8988T (cell line): ENCODE data around the gene SYT13.
"Not testable (repeated sequence)": the region's sequence is repeated elsewhere in the genome, so short reads cannot be mapped to it uniquely, and the experiment has no call there.

ENCODE experiments used
- DNase-seq: peaks from one replicate; pipeline ENCODE4 v3.0.0; 2011

SYT13 gene

GRCh38 chr11:45270946-45271716 is 15.0 kb downstream of the SYT13 start:
- no peak for DNase-seq

GRCh38 chr11:45269678-45270077 is 16.5 kb downstream of the SYT13 start:
- DNase-seq: no peak

DNA sequence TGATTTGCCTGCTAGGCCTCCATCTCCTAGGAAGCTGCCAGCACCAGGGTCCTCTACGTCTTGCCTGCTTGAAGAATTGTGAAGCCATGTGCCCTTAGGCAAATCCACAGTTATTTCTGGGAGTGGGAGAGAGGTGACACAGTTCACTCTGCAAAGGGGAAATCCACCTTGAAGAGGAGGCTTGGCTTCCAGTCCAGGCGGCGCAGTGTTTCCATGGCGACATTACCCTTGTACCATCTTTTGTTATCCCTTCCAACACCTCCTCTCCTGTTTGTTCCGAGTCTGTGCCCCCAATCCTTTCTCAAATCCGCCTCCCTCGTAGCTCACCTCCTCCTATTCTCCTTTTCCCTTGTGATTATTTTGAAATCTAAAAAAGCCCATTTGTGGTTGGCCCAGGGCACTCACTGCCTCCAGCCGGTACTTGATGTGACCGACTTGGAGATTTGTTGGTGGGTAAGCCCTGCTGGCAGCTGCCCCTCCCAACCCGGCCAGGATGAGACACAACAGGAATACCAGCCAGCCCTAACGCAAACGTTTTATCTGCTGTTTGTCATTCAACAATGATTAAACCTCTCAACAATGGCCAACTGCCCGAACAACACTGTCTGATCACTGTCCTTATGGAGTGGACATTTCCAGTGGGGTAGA is 18.4 kb downstream of the SYT13 start:
- DNase-seq: no peak

- DNase-seq: peak; percentile 51
Measured at GRCh38 chr11:45267052-45267451, 19.1 kb downstream of the SYT13 start.

- DNase-seq: no peak
Measured at GRCh38 chr11:45266676-45267020, 19.5 kb downstream of the SYT13 start.

DNA sequence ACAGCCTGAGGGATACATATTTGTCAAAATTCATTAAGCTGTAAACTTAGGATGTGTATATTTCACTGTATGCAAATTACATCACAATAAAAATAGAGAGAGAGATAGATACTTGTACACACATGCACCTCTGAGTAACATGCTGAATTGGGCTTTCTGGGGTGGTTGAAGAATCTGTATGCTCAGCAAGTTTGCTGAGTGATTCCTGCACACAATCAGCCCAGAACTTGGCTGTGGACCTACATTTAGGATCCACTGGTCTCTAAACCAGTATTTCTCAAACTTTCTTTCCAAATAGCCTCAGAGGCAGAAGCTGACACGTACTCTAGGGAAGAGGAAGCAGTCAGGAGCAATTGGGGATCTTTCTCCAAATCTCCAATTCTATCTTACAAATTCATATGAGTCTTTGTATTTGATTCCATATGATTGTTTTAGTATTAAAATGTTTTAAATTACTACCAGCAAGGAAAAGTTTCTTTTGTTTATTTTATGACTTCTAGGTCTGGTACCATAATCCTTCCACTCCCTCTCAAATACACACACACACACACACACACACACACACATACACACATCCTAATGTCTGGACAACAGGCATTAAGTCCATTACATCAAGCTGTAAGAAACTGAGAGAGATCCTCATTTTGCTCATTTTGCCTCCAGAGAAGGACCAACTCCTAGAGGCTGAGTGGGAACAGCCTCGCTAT is 20.0 kb downstream of the SYT13 start:
- DNase-seq: no peak

DNA sequence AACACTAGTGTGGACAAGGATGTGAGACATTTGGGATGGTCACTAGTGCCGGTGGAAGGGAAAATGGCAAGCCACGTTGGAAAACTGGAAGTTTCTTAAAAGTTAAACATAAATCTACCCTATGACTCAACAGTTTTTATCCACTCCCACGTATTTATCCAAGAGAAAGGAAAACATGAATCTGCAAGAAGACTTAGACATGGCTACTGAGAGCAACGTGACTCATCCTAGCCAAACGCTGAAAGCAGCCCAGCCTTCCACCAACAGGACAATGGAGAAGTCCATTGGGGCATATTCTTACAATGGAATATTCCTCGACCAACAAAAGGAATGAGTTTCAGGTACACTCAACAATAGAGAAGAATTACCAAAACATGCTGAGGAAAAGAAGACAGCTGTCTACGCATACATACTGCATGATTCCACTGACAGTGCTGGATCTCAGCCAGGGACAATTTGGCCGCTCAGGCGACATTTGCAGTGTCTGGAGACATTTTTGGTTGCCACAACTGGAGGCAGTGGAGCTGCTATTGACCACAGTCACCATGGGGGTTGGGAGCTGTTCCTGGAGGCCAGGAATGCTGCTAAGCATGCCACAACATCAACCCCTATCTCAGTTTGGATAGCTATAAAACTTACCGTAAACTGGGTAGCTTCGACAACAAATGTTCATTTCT is 21.2 kb downstream of the SYT13 start:
- DNase-seq: no peak

GRCh38 chr11:45263773-45264172 is 22.4 kb downstream of the SYT13 start:
- no peak for DNase-seq

- no peak for DNase-seq
Measured at GRCh38 chr11:45262900-45263299, 23.2 kb downstream of the SYT13 start.

DNA sequence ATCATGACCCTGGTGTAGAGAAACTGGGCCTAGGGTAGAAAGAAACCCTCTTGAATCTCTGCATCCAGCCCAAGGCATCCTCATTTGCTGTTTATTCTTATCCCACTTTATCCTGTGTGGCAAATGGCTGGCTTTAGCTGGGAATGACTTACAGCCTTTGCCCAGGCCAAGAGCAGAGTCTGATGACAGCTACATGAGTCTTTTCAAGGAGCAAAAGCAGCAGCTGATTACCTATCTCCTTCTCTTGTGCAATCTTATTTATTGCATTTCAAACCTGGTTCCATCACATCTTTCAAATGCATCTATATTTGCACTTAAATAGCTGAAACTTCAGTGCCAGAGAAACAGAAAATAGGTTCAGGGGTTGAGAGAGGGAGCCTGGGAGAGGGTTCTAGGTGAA is 26.1 kb downstream of the SYT13 start:
- no peak for DNase-seq

DNA sequence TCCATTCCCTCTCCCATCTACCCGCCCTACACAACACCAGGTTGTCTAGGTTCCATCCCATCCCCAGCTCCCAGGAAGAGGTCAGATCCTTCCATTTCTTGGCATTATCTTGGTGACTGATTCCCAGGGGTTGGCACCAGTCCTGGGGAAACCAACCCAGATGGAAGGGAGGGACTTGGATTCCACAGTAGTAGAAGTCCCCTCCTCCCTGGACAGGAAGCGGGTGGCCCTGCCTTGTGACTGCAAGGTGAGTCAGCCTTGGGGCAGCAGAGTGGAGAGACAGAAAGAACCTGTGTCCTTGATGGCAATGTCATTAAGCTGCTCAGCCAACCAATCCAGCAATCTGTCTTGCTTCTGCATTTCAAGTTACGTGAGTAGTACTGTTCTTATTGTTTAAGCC is 26.5 kb downstream of the SYT13 start:
- no peak for DNase-seq

DNA sequence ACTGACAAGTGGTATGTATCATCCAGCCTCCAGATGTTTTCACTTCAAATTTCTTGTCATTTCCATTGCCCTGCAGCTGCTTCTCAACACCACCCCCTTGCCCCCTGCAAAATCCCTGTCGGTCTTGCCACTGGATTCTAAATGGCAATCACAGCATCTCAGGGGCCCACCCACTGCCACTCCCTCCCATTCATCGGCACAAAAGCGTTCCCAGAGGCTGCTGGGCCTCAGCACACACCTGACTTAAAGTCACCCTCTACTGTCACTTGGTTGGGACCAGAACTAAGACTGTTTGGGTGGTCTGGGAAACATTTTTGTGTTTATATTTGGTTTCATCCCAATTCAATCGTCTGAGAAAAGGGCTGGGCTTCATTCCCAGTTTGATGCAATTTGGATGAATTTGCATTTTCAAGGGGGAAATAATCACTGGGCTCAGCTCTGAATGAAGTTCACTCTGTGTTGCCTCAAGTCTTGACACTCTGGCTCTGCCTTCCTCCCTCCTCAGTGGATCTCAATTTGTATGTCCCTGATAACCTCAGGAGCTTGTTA is 27.1 kb downstream of the SYT13 start:
- no peak for DNase-seq

- DNase-seq: no peak
Measured at GRCh38 chr11:45254070-45254469, 32.1 kb downstream of the SYT13 start.

DNA sequence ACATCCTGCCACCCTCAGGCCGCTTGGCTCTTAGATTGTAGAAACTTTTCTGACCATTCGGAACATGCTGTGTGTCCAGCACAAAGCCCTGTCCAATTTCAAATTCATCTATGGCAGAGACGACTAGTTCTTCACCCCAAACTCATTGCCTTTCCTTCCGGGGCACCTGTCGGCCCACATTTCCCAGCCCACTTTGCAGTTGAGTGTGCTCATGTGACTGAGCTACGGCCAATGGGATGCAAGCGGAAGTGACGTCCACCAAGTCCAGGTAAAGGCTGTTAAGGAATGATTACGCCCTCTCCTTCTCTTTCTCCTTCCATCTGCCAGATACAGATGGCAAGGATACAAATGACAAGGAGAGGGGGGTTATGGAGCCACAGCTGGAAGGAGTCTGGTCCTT is 32.5 kb downstream of the SYT13 start:
- no peak for DNase-seq

DNA sequence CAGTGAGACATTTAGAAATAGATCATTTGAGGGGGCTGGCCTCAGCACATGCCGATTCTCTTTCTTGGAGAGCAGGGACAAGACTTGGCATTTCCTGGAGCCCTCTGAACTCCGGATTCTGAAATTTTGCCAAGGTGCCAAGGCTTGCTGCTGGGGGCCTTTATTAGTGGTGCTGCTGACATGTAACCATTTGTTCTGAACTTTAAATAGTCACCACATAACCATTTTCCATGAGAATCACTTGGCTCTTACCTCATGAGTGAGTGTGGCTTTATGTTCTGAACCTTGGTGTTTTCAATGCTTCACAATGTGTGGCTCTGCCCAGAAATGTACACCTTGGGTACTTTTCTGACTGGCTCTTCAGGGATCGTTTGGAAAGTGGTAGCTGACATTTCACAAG is 33.3 kb downstream of the SYT13 start:
- DNase-seq: no peak

GRCh38 chr11:45252134-45252856 is 33.8 kb downstream of the SYT13 start:
- DNase-seq: peak; percentile 83

DNA sequence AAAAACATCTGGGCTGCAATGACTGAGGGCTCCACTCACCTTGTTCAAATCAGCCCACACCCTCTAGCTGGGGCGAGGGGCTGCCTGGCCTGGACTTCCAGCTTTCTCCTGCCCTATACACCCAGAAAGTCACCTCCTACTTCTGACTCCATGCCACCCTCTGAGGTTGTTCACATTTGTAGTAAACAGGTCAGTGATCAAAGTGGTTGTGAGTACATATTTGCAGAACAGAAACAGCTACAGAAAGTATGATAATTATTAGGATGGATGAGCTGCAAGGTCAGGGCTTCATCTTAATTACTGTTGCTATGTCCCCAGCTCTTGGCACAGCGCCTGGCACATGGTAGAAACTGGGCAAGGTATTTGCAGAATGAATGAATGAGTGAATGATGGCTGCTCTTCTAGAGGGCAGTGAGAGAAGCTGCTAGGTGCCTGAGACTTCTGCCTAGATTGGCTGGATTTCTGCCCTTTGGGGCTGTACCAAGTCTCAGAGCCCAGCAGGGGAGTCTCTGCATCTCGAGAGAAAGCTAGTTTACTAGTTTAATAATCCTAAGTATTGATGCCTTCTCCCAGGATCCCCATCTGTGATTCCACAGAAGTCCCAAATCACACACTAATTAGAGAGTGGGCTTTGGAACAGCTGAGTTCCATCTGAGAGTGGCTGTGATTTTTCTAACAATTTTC is 36.0 kb downstream of the SYT13 start:
- no peak for DNase-seq

DNA sequence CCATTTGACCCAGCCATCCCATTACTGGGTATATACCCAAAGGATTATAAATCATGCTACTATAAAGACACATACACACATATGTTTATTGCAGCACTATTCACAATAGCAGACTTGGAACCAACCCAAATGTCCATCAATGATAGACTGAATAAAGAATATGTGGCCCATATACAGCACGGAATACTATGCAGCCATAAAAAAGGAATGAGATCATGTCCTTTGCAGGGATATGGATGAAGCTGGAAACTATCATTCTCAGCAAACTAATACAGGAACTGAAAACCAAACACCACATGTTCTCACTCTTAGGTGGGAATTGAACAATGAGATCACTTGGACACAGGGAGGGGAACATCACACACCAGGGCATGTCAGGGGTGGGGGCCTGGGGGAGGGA is 36.8 kb downstream of the SYT13 start:
- DNase-seq: not testable (repeated sequence)

DNA sequence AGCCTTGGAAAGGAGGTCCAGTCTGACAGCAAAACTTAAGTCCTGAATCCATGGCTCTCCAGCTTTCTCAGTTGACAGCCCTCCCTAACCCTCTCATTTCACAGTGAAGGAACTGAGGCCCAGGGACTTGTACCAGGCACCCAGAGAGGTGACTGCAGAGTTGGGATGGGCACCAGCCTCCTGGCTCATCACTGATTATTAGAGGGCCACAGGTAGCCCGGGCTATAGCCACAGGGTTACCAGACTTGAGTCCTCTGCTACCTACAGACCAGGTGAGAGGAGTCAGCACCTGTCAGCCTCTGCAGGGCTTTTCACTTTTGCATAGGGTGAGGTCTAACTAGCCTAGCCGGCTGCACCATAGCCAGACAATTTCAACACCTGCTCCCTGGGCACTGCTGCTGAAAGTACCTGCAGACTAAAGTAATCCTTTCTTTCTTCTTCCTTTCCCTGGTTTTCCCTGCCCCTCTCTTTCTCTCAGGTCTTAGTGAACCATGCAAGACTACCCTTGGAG is 37.6 kb downstream of the SYT13 start:
- DNase-seq: no peak

- no peak for DNase-seq
Measured at GRCh38 chr11:45247433-45247832, 38.7 kb downstream of the SYT13 start.

DNA sequence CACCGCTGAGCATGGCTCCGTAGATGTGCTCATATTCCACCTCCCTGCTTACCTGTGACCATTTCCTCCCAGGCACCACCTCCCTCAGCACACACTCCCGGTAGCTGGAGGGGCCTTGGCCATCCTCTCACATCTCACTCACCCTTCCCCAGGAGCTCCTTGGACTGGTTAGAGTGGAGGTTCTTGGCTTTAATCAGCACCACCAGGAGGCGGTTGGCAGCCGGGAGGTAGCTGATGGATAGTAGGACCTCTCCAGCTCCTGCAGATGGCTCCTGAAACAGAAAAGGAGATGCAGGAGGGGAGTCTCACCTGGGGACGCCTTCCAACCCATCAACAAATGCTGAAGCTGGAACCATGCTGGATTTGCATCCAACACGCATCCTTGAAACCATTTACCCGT is 39.9 kb downstream of the SYT13 start:
- DNase-seq: no peak
